Measurements from ENCODE around the gene TSR1. TPM values are rescaled to one million over a fixed set of nuclear protein-coding genes. Genes with fewer than 3 reads are reported as not detected.

The TSR1 gene
- total and polyA plus RNA-seq, 9 of the 15 experiments (the other 6 are each of a cell fraction or from before 2014, with no cell fraction given), result 16.4 to 87.5 (median 55.2) TPM

GRCh38 chr17:2336215-2336851 lies at the start of gene TSR1 (continued):
- TF ChIP-seq TFAP4 (CRISPR knock-in tag; IDR thresholded peaks at IDR 0.05; ENCODE audit: borderline replicate concordance), result peak; percentile 62; the same call in 1 of the 2 replicates
- TF ChIP-seq ZNF253 (CRISPR knock-in tag; conservative IDR thresholded peaks at IDR 0.05), result no peak
- peak; percentile 83 to 92 for TF ChIP-seq E2F6 (IDR thresholded peaks at IDR 0.05; ENCODE audit: borderline replicate concordance in 1 of 2, extremely low read depth in 1 of 2, insufficient read depth in 1 of 2, insufficient read length in 1 of 2, low read depth in 1 of 2, low read length in 1 of 2, poor library complexity in 1 of 2, severe bottlenecking in 1 of 2)
- no peak for TF ChIP-seq ZKSCAN8 (CRISPR knock-in tag; IDR thresholded peaks at IDR 0.05)
- TF ChIP-seq CLOCK (CRISPR knock-in tag; IDR thresholded peaks at IDR 0.05; ENCODE audit: borderline replicate concordance), result no peak
- TF ChIP-seq ATF6 (CRISPR knock-in tag; IDR thresholded peaks at IDR 0.05), result no peak
- peak; percentile 66; the same call in 1 of the 2 replicates for TF ChIP-seq ARID4B (CRISPR knock-in tag; IDR thresholded peaks at IDR 0.05)
- TF ChIP-seq ETV6 (IDR thresholded peaks at IDR 0.05; ENCODE audit: borderline replicate concordance in 1 of 2, low read depth in 2 of 2, low read length in 1 of 2), result no peak
- no peak for TF ChIP-seq ETV6 (CRISPR knock-in tag; IDR thresholded peaks at IDR 0.05; ENCODE audit: borderline replicate concordance)
- TF ChIP-seq TAF9B (IDR thresholded peaks at IDR 0.05; ENCODE audit: partially characterized antibody), result peak; percentile 85
